GM12872 (cell line): ENCODE results near the gene SPATA16.

Experiments
- TF ChIP-seq, protein P1 (sequence below): IDR thresholded peaks from 3 replicates; pipeline ENCODE4 v1.5.1; 2011; ENCODE audit warnings: low read depth, mild to moderate bottlenecking, low read length, moderate library complexity; ENCODE audit not compliant: insufficient read depth

SPATA16 gene

DNA sequence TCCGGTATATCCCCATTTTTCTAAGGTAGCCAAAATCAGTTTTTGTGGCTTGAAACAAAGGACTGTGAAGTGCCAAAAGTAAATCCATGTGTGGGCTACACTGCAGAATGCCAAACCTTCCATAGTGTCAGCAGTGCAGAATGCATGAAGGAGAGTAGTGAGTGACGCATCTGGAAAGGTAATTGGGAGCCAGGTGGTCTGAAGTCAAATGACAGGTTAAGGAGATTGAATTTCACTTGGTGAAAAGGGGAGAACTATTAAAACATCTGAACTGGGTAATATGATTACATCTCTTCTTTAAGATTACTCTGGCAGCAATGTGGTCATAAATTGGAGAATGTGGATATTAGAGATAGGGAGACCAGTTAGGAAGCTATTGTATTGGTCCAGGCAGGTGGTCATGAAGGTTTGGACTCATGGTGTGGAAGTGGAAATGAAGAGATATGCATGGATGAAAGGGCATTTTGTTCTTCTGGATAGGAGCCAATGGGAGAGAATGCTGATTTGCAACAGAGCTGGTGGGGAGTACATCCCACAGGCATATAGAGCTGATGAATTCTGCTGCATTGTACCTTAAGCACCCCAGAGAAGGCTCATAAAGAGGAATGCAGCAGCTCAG is 272.3 kb downstream of the SPATA16 start:
- TF ChIP-seq, protein P1, sequence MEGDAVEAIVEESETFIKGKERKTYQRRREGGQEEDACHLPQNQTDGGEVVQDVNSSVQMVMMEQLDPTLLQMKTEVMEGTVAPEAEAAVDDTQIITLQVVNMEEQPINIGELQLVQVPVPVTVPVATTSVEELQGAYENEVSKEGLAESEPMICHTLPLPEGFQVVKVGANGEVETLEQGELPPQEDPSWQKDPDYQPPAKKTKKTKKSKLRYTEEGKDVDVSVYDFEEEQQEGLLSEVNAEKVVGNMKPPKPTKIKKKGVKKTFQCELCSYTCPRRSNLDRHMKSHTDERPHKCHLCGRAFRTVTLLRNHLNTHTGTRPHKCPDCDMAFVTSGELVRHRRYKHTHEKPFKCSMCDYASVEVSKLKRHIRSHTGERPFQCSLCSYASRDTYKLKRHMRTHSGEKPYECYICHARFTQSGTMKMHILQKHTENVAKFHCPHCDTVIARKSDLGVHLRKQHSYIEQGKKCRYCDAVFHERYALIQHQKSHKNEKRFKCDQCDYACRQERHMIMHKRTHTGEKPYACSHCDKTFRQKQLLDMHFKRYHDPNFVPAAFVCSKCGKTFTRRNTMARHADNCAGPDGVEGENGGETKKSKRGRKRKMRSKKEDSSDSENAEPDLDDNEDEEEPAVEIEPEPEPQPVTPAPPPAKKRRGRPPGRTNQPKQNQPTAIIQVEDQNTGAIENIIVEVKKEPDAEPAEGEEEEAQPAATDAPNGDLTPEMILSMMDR = no peak

DNA sequence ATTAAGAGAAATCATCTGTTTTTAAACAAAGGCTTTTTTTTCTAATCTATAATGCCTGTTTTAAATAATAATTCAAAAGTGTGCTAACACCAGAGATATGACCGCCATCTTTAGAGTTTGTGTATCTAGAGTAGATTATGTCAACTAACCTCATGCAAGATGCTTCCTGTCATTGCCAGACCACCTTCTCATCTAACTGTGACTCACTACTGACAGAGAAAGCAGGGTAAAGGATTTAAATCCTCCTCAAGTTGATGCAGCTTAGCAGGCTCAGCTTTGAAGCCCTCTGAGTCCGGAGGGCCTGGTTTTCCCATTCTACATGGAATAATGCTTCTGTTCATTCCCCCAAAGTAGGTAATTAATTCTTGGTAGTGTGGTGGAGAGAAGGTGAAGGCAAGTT is 282.0 kb downstream of the SPATA16 start:
- TF ChIP-seq, protein P1 = no peak

DNA sequence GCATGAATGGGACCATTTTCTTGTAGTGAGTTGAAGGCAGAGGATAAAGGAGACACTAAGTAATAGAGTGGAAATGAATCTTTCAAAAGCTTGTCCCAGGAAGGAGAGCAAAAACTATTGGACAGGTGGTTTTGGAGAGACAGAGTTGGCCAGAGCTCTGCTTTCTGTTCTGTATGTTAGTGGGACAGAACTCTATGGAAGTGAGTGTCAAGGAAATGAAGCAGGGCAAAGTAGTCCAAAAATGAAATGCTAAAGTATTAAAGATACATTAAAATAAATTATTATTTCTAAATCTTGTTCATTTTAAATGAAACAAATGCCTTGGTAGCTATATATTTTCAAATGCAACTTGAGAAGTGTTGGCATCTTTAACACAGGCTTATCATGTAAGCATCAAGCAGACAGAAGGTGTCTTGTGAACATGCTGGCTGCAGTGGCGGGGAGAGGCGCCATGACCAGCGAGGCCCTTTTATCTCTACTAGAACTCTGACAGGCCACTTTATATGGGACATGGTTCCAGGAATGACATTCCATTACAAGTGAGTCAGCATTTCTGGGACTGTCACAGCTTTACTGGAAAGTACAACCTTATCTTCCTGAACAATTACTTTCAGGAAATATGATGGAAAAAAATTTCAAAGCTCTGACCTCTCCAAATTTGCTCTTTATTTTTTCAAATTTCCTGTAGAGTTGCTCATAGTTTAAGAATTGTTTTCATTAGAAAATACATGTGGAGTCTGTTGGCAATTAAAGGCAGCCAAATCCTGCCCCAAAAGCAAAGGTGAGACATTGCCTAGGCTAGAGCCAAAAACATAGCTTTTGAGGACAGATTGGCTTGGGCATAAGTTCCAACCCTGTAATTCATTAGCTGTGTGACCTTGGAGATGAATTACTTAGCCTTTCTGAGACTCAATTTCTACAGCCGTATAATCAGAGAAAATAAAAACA is 284.0 kb downstream of the SPATA16 start:
- TF ChIP-seq, protein P1 = no peak

DNA sequence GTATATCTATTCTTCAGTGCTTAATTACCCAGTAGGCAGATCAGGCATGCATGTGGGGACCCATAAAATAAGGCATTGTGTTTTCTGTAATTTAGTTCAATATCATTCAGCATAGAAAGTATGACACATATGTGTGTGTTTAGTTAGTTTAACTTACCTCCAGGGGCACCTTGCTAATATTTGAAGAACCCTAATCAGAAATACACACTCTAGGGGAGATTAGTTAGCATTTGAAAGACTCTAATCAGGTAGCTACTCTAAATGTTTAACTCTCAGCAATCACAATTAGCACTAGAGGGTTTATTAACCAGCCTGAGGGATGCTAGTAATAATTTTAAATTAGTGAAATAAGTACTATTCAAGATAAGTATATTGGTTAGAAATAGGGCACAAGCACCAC is 286.0 kb downstream of the SPATA16 start:
- TF ChIP-seq, protein P1 = no peak

DNA sequence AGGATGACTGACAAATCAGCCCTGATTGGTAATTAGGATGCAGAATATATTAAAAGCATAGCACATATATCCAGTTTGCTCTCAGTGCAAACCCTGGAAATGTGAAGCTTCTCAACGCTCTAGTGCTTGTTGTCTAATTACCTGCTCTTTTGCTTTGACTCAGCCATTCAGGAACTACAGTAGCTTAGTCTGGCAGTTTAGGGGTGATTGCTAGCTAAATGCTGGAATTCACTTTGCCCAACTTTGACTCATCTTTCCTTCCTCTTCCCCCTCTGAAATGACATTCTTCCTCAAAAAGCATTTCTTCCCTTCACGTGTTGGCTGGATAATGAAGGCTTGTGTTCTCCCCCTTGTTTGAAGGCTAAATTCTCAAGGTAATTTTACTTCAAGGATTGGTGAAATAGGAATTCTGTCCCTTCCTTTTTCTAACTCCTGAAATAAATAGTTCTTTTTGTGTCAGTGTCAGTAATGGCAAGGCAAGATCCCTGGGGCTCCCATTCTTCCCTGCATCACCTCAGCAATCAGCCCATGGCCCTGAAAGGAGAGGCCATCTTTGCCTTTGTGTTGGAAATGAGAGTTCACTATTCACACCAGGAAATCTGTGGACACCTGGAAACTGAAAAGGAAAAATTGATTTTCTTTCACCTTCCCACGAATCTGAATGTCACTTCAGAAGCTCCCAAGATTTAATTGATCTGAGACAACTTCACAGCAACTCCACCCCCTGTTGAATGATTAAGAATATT is 286.9 kb downstream of the SPATA16 start:
- TF ChIP-seq, protein P1 = no peak

DNA sequence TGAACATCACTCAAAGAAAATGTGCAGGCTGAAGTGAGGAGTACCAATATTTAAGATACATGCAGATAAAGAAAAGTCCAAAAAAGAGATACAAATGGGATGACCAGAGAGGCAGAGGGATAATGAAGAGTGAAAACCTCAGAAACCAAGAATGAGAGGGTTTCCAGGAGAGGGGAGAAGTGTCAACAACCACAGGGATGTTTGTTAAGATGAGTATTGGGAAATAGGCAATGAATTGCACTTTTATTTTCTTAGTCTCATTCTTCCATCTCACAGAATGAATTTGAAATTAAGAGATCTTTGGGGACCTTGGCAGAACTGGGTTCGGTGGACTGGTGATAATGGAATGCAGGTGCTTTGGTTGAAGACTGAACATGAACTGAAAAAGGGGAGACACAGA is 288.0 kb downstream of the SPATA16 start:
- TF ChIP-seq, protein P1 = no peak

DNA sequence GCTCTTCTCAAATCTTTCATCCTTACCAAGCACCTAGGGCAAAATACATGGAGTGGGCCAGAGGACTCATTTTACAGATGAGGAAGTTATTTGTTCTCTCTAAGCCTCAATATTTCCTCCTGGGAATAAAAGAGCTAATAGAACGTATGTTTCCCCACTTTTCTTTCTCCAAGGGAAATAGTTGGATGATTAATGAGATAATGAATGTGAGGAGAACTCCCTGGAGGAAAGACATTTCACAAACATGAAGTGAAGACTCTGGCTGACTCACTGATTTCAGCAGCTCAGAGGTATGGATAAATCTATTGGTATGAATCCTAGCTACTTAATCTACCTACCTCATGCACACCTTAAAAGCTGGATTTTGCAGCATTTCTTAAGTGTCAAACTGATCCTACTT is 292.1 kb downstream of the SPATA16 start:
- TF ChIP-seq, protein P1 = no peak
